Glutamatergic neuron (in vitro differentiated cells): Measurements from ENCODE around the gene ELMOD1. TPM values are rescaled to one million over a fixed set of nuclear protein-coding genes. Genes with fewer than 3 reads are reported as not detected.

Source experiments
- DNase-seq: peaks from one replicate; pipeline ENCODE4 v3.0.0; 2022
- H3K27ac Mint-ChIP-seq: one replicate; pipeline ENCODE4 v1.8.0; 2020; ENCODE audit warnings: mild to moderate bottlenecking, mixed read lengths, inconsistent platforms; ENCODE audit not compliant: unreplicated experiment
- H3K27me3 Mint-ChIP-seq: one replicate; pipeline ENCODE4 v1.8.0; 2020; ENCODE audit warnings: mild to moderate bottlenecking, moderate library complexity, mixed read lengths, inconsistent platforms; ENCODE audit not compliant: unreplicated experiment
- H3K36me3 Mint-ChIP-seq: one replicate; pipeline ENCODE4 v1.8.0; 2020; ENCODE audit warnings: mild to moderate bottlenecking, mixed read lengths, inconsistent platforms; ENCODE audit not compliant: unreplicated experiment
- H3K4me1 Mint-ChIP-seq: one replicate; pipeline ENCODE4 v1.8.0; 2020; ENCODE audit warnings: mild to moderate bottlenecking, low read depth, mixed read lengths, inconsistent platforms; ENCODE audit not compliant: unreplicated experiment
- H3K4me3 Mint-ChIP-seq: one replicate; pipeline ENCODE4 v1.8.0; 2020; ENCODE audit warnings: mild to moderate bottlenecking, mixed read lengths, inconsistent platforms; ENCODE audit not compliant: unreplicated experiment
- H3K9me3 Mint-ChIP-seq: one replicate; pipeline ENCODE4 v1.8.0; 2020; ENCODE audit warnings: mild to moderate bottlenecking, moderate library complexity, mixed read lengths, inconsistent platforms; ENCODE audit not compliant: unreplicated experiment
- CTCF ChIP-seq: fragments of 200-600 bp; sonication (generic); IDR thresholded peaks from one replicate; pipeline ENCODE4 v1.5.0; 2021; ENCODE audit not compliant: partially characterized antibody, unreplicated experiment
- total RNA-seq: library from RNA; stranded (reverse); fragmentation: NEBNext Ultra II Directional; extraction: Animal tissue kit (Norgen Biotek cat#: 25700); gene quantifications from one replicate; pipeline ENCODE4 v1.2.1, GENCODE V29; 2021; ENCODE audit not compliant: unreplicated experiment

The ELMOD1 gene
- total RNA-seq, 1 donor from 2014 or later = 0.81 TPM

GRCh38 chr11:107666911-107667613, 76.1 kb downstream of the ELMOD1 start:
- Mint-ChIP-seq H3K4me3 (no peak overlapping the region), H3K9me3 (peaks cover 3% of the 10 kb centered on the region), H3K27me3 (peaks cover 2% of the 10 kb centered on the region), H3K27ac (no peak overlapping the region), H3K4me1 (no peaks in the 10 kb centered on the region), H3K36me3 (no peaks in the 10 kb centered on the region)
- TF ChIP-seq CTCF = no peak
- DNase-seq = no peak

- no peak overlapping the region for H3K4me3 Mint-ChIP-seq
- H3K9me3 Mint-ChIP-seq = peaks cover 3% of the 10 kb centered on the region
- H3K27me3 Mint-ChIP-seq = peaks cover 2% of the 10 kb centered on the region
- H3K27ac Mint-ChIP-seq = no peak overlapping the region
- TF ChIP-seq CTCF = no peak
- H3K4me1 Mint-ChIP-seq = no peaks in the 10 kb centered on the region
- H3K36me3 Mint-ChIP-seq = no peaks in the 10 kb centered on the region
- DNase-seq = no peak
Measured at GRCh38 chr11:107669191-107669740, 78.3 kb downstream of the ELMOD1 start.

GRCh38 chr11:107669893-107670601, 79.1 kb downstream of the ELMOD1 start:
- no peak for DNase-seq
- no peak overlapping the region for H3K4me3 Mint-ChIP-seq
- H3K27me3 Mint-ChIP-seq = peaks cover 2% of the 10 kb centered on the region

GRCh38 chr11:107675902-107676301, 85.0 kb downstream of the ELMOD1 start:
- no peaks in the 10 kb centered on the region for H3K36me3 Mint-ChIP-seq
- peaks cover 3% of the 10 kb centered on the region for H3K27me3 Mint-ChIP-seq
- DNase-seq = no peak
- H3K27ac Mint-ChIP-seq = no peak overlapping the region
- peaks cover 3% of the 10 kb centered on the region for H3K9me3 Mint-ChIP-seq
- no peak for TF ChIP-seq CTCF
- H3K4me1 Mint-ChIP-seq = no peaks in the 10 kb centered on the region
- no peak overlapping the region for H3K4me3 Mint-ChIP-seq

More at GRCh38 chr11:107669893-107670601, 79.1 kb downstream of the ELMOD1 start:
- H3K36me3 Mint-ChIP-seq = no peaks in the 10 kb centered on the region
- H3K27ac Mint-ChIP-seq = no peak overlapping the region
- no peak for TF ChIP-seq CTCF
- no peaks in the 10 kb centered on the region for H3K4me1 Mint-ChIP-seq
- H3K9me3 Mint-ChIP-seq = peaks cover 3% of the 10 kb centered on the region
